GM19372 (cell line): ENCODE measurements around the gene BRCA2.
"Not testable (repeated sequence)": the region's sequence is repeated elsewhere in the genome, so short reads cannot be mapped to it uniquely, and the experiment has no call there.

Experiments
- ATAC-seq: cut with Tn5 transposase; IDR thresholded peaks from one replicate; pipeline ENCODE4 v1.9.1; 2021; ENCODE audit warnings: mild to moderate bottlenecking, low read depth, moderate library complexity; ENCODE audit not compliant: unreplicated experiment

BRCA2 gene

GRCh38 chr13:32310134-32310706, 5.1 kb upstream of the BRCA2 start:
- ATAC-seq = peak; percentile 62

GRCh38 chr13:32311188-32311897, 4.0 kb upstream of the BRCA2 start:
- ATAC-seq = no peak

- peak; percentile 24 for ATAC-seq
Measured at GRCh38 chr13:32314271-32315237, 754 bp upstream of the BRCA2 start.

- peak; percentile 44 for ATAC-seq
Measured at GRCh38 chr13:32316028-32316339, 676 bp downstream of the BRCA2 start.

- ATAC-seq = no peak
Measured at GRCh38 chr13:32316501-32316900, 1.2 kb downstream of the BRCA2 start.

GRCh38 chr13:32317716-32318465, 2.6 kb downstream of the BRCA2 start:
- ATAC-seq = no peak

- no peak for ATAC-seq
Measured at GRCh38 chr13:32320528-32320927, 5.2 kb downstream of the BRCA2 start.

- ATAC-seq = no peak
Measured at GRCh38 chr13:32323912-32324311, 8.6 kb downstream of the BRCA2 start.

GRCh38 chr13:32330441-32330840, 15.1 kb downstream of the BRCA2 start:
- ATAC-seq = no peak

GRCh38 chr13:32334671-32335070, 19.4 kb downstream of the BRCA2 start:
- no peak for ATAC-seq

- ATAC-seq = no peak
Measured at GRCh38 chr13:32340914-32341313, 25.6 kb downstream of the BRCA2 start.

- ATAC-seq = no peak
Measured at GRCh38 chr13:32347651-32348050, 32.3 kb downstream of the BRCA2 start.

GRCh38 chr13:32350839-32351441, 35.6 kb downstream of the BRCA2 start:
- not testable (repeated sequence) for ATAC-seq

- peak; percentile 87 for ATAC-seq
Measured at GRCh38 chr13:32354040-32354439, 38.7 kb downstream of the BRCA2 start.

GRCh38 chr13:32355935-32356334, 40.6 kb downstream of the BRCA2 start:
- not testable (repeated sequence) for ATAC-seq

- no peak for ATAC-seq
Measured at GRCh38 chr13:32362574-32362973, 47.3 kb downstream of the BRCA2 start.

GRCh38 chr13:32370805-32371204, 55.5 kb downstream of the BRCA2 start:
- ATAC-seq = no peak

GRCh38 chr13:32376642-32377415, 61.5 kb downstream of the BRCA2 start:
- ATAC-seq = no peak

- no peak for ATAC-seq
Measured at GRCh38 chr13:32378012-32378411, 62.7 kb downstream of the BRCA2 start.
